ENCODE measurements around the gene FCRL2. TPM values are rescaled to one million over a fixed set of nuclear protein-coding genes. Genes with fewer than 3 reads are reported as not detected.

Gene FCRL2
- total RNA-seq, 1 donor from 2014 or later = not detected

DNA sequence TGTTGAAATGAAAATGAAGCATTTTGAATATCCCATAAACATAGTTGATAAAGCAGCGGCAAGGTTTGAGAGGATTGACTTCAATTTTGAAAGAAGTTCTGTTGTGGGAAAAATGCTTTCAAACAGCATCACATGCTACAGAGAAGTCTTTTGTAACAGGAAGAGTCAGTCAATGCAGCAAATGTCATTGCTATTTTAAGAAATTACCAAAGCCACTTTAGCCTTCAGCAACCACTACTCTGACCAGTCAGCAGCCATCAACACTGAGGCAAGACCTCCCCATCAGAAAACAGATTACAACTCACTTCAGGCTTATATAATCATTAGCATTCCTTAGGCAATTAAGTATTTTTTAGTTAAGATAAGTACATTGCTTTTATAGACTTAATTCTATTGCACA is 42.6 kb downstream of the FCRL2 start:
- H3K4me3 Mint-ChIP-seq (ENCODE audit: unreplicated experiment) = no peak overlapping the region
- H3K36me3 Mint-ChIP-seq (ENCODE audit: unreplicated experiment) = no peaks in the 10 kb centered on the region
- H3K27ac Mint-ChIP-seq (ENCODE audit: unreplicated experiment) = no peak overlapping the region
- TF ChIP-seq, protein P1, sequence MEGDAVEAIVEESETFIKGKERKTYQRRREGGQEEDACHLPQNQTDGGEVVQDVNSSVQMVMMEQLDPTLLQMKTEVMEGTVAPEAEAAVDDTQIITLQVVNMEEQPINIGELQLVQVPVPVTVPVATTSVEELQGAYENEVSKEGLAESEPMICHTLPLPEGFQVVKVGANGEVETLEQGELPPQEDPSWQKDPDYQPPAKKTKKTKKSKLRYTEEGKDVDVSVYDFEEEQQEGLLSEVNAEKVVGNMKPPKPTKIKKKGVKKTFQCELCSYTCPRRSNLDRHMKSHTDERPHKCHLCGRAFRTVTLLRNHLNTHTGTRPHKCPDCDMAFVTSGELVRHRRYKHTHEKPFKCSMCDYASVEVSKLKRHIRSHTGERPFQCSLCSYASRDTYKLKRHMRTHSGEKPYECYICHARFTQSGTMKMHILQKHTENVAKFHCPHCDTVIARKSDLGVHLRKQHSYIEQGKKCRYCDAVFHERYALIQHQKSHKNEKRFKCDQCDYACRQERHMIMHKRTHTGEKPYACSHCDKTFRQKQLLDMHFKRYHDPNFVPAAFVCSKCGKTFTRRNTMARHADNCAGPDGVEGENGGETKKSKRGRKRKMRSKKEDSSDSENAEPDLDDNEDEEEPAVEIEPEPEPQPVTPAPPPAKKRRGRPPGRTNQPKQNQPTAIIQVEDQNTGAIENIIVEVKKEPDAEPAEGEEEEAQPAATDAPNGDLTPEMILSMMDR (IDR thresholded peaks at IDR 0.05; ENCODE audit: partially characterized antibody, unreplicated experiment) = no peak
- H3K9me3 Mint-ChIP-seq (ENCODE audit: unreplicated experiment) = no peaks in the 10 kb centered on the region
- H3K27me3 Mint-ChIP-seq (ENCODE audit: unreplicated experiment) = no peaks in the 10 kb centered on the region
- DNase-seq = no peak
- H3K4me1 Mint-ChIP-seq (ENCODE audit: low read depth, unreplicated experiment) = no peaks in the 10 kb centered on the region

DNA sequence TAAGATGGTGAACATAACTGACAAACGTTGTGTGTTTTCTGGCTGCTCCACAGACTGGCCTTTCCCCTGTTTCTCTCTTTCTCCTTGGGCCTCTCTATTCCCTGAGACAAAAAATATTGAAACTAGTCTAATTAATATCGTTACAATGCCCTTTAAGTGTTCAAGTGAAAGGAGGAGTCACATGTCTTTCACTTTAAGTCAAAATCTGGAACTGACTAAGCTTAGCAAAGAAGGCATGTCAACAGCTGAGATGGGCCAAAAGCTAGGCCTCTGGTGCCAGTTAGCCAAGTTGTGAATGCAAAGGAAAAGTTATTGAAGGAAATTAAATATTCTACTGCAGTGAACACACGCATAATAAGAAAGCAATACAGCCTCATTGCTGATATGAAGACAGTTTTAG is 44.2 kb downstream of the FCRL2 start:
- no peaks in the 10 kb centered on the region for H3K27me3 Mint-ChIP-seq (ENCODE audit: unreplicated experiment)
- no peak for DNase-seq
- TF ChIP-seq, protein P1 (IDR thresholded peaks at IDR 0.05; ENCODE audit: partially characterized antibody, unreplicated experiment) = no peak
- H3K9me3 Mint-ChIP-seq (ENCODE audit: unreplicated experiment) = no peaks in the 10 kb centered on the region
- no peak overlapping the region for H3K27ac Mint-ChIP-seq (ENCODE audit: unreplicated experiment)
- no peaks in the 10 kb centered on the region for H3K4me1 Mint-ChIP-seq (ENCODE audit: low read depth, unreplicated experiment)
- H3K36me3 Mint-ChIP-seq (ENCODE audit: unreplicated experiment) = no peaks in the 10 kb centered on the region
- no peak overlapping the region for H3K4me3 Mint-ChIP-seq (ENCODE audit: unreplicated experiment)

DNA sequence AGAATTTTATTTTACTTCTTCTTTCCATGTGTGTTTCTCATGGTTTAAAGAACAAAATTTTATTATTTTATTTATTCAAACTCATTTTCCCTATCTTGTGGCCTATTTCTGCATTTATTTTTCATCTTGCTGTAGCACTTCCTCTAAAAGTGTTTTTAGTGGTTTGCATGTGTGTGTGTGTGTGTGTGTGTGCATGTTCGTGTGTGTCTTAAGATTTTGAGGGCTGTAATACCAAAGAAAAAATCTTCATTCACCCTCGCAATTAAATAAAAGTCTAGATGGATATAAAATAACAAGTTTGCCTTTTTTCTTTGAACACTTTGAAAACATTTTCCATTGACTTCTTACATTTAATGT is 51.7 kb downstream of the FCRL2 start:
- peaks cover 4% of the 10 kb centered on the region for H3K27me3 Mint-ChIP-seq (ENCODE audit: unreplicated experiment)
- H3K9me3 Mint-ChIP-seq (ENCODE audit: unreplicated experiment) = peaks cover 16% of the 10 kb centered on the region
- no peak overlapping the region for H3K27ac Mint-ChIP-seq (ENCODE audit: unreplicated experiment)
- peaks cover 10% of the 10 kb centered on the region for H3K36me3 Mint-ChIP-seq (ENCODE audit: unreplicated experiment)
- H3K4me3 Mint-ChIP-seq (ENCODE audit: unreplicated experiment) = no peak overlapping the region
- TF ChIP-seq, protein P1 (IDR thresholded peaks at IDR 0.05; ENCODE audit: partially characterized antibody, unreplicated experiment) = no peak
- no peak for DNase-seq
- peaks cover 4% of the 10 kb centered on the region for H3K4me1 Mint-ChIP-seq (ENCODE audit: low read depth, unreplicated experiment)

DNA sequence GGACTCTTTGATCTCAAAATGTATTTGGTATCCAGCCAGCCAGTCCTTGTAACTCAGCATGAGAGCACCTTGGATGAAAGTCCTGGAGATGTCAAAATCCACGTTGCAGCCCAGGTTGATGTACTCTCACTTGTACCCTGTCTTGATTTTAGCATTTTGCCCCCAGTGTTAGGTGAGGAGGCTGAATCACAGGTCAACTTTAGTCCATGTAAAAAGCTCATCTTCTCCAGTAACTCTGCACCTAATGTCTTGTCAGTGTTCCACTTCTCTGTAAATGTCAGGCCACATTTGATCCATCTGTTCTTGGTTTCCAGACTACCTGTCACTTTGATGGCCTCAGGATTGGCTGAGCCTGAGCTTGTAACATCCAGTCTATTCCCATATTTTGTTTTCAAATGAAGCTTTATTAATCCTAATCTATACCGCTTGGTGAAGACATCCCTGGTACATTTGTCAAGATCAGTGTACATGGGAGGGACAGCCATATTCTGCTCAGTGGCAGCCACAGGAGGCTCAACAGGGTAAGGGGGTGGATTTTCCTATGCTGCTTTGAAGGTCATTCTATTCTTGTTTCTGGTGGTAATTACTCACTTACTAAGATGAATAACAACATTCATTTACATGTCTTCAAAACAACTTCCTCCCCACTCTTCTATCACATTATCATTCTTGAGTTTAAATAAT is 52.3 kb downstream of the FCRL2 start:
- TF ChIP-seq, protein P1 (IDR thresholded peaks at IDR 0.05; ENCODE audit: partially characterized antibody, unreplicated experiment) = no peak
- no peak overlapping the region for H3K4me3 Mint-ChIP-seq (ENCODE audit: unreplicated experiment)
- H3K4me1 Mint-ChIP-seq (ENCODE audit: low read depth, unreplicated experiment) = peaks cover 8% of the 10 kb centered on the region
- H3K36me3 Mint-ChIP-seq (ENCODE audit: unreplicated experiment) = peaks cover 10% of the 10 kb centered on the region
- H3K9me3 Mint-ChIP-seq (ENCODE audit: unreplicated experiment) = peaks cover 16% of the 10 kb centered on the region
- no peak for DNase-seq
- H3K27ac Mint-ChIP-seq (ENCODE audit: unreplicated experiment) = no peak overlapping the region
- peaks cover 4% of the 10 kb centered on the region for H3K27me3 Mint-ChIP-seq (ENCODE audit: unreplicated experiment)

DNA sequence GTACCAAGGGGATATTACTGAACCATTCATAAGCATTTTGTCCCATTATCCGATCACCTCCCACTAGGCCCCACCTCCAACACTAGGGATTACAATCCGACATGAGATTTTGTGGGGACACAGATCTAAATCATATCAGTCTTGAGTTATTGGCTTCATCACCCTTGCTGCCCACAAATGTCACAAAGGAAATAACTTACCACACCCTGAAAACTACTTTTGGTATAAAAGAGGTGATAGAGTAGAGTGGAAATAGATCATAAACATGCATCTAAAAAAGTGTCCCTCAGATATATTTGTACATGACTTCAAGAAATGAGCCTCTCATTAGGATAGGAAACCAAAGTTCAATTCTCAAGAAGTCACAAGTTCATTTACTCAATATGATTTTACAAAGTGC is 53.8 kb downstream of the FCRL2 start:
- Mint-ChIP-seq H3K27ac (ENCODE audit: unreplicated experiment) (no peak overlapping the region), H3K9me3 (ENCODE audit: unreplicated experiment) (peaks cover 16% of the 10 kb centered on the region), H3K27me3 (ENCODE audit: unreplicated experiment) (peaks cover 4% of the 10 kb centered on the region), H3K4me3 (ENCODE audit: unreplicated experiment) (no peak overlapping the region), H3K36me3 (ENCODE audit: unreplicated experiment) (peaks cover 10% of the 10 kb centered on the region), H3K4me1 (ENCODE audit: low read depth, unreplicated experiment) (peaks cover 9% of the 10 kb centered on the region)
- TF ChIP-seq, protein P1 (IDR thresholded peaks at IDR 0.05; ENCODE audit: partially characterized antibody, unreplicated experiment) = no peak
- DNase-seq = no peak

Measured in glutamatergic neuron (in vitro differentiated cells).